SU-DHL-6 (cell line): ENCODE results near the gene LDHAL6B.

Experiments used
- CTCF ChIP-seq: fragments of 200-600 bp; sonication (generic); IDR thresholded peaks from one replicate; pipeline ENCODE4 v1.5.1; 2017; ENCODE audit warnings: antibody characterized with exemption, mild to moderate bottlenecking, low read length, moderate library complexity; ENCODE audit not compliant: insufficient read depth, poor library complexity, severe bottlenecking
- EZH2phosphoT487 ChIP-seq: fragments of 200-600 bp; sonication (generic), shearing (Covaris generic); conservative IDR thresholded peaks from 2 replicates; pipeline ENCODE4 v1.6.1; 2018; ENCODE audit warnings: mild to moderate bottlenecking, antibody characterized with exemption, low read length, moderate library complexity, mixed read lengths

DNA sequence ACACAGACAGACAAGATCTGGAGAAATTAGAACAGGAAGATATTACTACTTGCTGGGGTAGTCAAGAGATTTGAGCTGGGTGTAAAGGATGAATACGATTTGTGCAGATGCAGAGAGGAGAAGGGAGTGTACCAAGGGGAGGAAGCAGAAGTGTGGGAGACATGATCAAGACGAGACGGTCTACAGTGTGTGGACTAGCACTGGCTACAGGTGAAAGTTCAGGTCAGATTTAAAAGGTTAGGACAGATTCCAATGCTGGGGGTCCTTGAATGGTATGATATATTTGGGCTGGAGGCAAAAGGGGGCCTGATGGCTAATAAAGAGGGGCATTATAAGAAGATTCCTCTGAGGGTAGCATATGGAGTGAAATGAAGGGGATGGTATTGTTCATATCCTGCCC, 12.1 kb downstream of the LDHAL6B start:
- no peak for TF ChIP-seq CTCF
- TF ChIP-seq EZH2phosphoT487 = no peak
